PFSK-1 (cell line): ENCODE data around the gene FBXO8.

ENCODE experiments used
- POLR2AphosphoS5 ChIP-seq: IDR thresholded peaks from 2 replicates; pipeline ENCODE4 v1.6.1; 2012; ENCODE audit warnings: low read depth, mild to moderate bottlenecking, control low read depth, low read length, moderate library complexity
- REST ChIP-seq, 2 experiments: IDR thresholded peaks; 2 replicates each; pipeline versions ENCODE4 v1.6.1 to v1.8.0; 2011 to 2012; ENCODE audit warnings: low read depth in 2 of 2, low read length in 2 of 2, control low read depth in 1 of 2, inconsistent platforms in 1 of 2, mild to moderate bottlenecking in 1 of 2, moderate library complexity in 1 of 2; ENCODE audit not compliant: insufficient read depth in 1 of 2
- SIN3A ChIP-seq: IDR thresholded peaks from 2 replicates; pipeline ENCODE4 v1.6.1; 2012; ENCODE audit warnings: mild to moderate bottlenecking, low read length, moderate library complexity, borderline replicate concordance; ENCODE audit not compliant: insufficient read depth
- TAF1 ChIP-seq: IDR thresholded peaks from 2 replicates; pipeline ENCODE4 v1.6.1; 2012; ENCODE audit warnings: low read length, control low read depth, borderline replicate concordance; ENCODE audit not compliant: insufficient read depth

GRCh38 chr4:174260099-174260498, 23.4 kb downstream of the FBXO8 start:
- TF ChIP-seq POLR2AphosphoS5 (no peak), SIN3A (no peak), REST (IDR thresholded peaks at IDR 0.05; ENCODE audit: insufficient read depth in 1 of 2, low read depth in 2 of 2, low read length in 2 of 2) (no peak), TAF1 (no peak)
